GM18870 (cell line): ENCODE results near the gene RPL36A.

Experiments used
- ATAC-seq: cut with Tn5 transposase; IDR thresholded peaks from one replicate; pipeline ENCODE4 v1.9.1; 2021; ENCODE audit warnings: moderate library complexity; ENCODE audit not compliant: unreplicated experiment

RPL36A gene

GRCh38 chrX:101430457-101431078 lies 39.8 kb downstream of the RPL36A start:
- peak; percentile 90 for ATAC-seq

GRCh38 chrX:101442085-101442484 lies 51.3 kb downstream of the RPL36A start:
- ATAC-seq = no peak
